Mesenchymal stem cell (in vitro differentiated cells and primary cell): ENCODE results near the gene FTCD.

Source experiments
- DNase-seq: peaks from one replicate; pipeline ENCODE4 v3.0.0-alpha.2; 2013
- H2AFZ ChIP-seq: one replicate; pipeline ENCODE4 v1.6.1; 2013; ENCODE audit warnings: low read depth, mild to moderate bottlenecking, control low read depth, inconsistent platforms, low read length, moderate library complexity
- H2AK5ac ChIP-seq: 2 replicates; pipeline ENCODE4 v1.6.1; 2013; ENCODE audit warnings: low read length, moderate library complexity, mild to moderate bottlenecking, inconsistent platforms; ENCODE audit not compliant: severe bottlenecking
- H2BK120ac ChIP-seq: one replicate; pipeline ENCODE4 v1.6.1; 2013; ENCODE audit warnings: low read depth, mild to moderate bottlenecking, inconsistent platforms, low read length, moderate library complexity
- H2BK12ac ChIP-seq, 2 experiments: one replicate each; pipeline ENCODE4 v1.6.1; 2013; ENCODE audit warnings: inconsistent platforms in 2 of 2, low read length in 2 of 2, mild to moderate bottlenecking in 2 of 2, moderate library complexity in 2 of 2, control low read depth in 1 of 2
- H2BK15ac ChIP-seq: one replicate; pipeline ENCODE4 v1.6.1; 2013; ENCODE audit warnings: mild to moderate bottlenecking, low read depth, inconsistent platforms; ENCODE audit not compliant: poor library complexity, severe bottlenecking
- H2BK5ac ChIP-seq: 2 replicates; pipeline ENCODE4 v1.6.1; 2013; ENCODE audit warnings: low read depth, mild to moderate bottlenecking, low read length, control low read depth, inconsistent platforms; ENCODE audit not compliant: poor library complexity, severe bottlenecking
- H3K14ac ChIP-seq, 2 experiments: one replicate each; pipeline ENCODE4 v1.6.1; 2013; ENCODE audit warnings: inconsistent platforms in 2 of 2, low read length in 2 of 2, control low read depth in 1 of 2, mild to moderate bottlenecking in 1 of 2, moderate library complexity in 1 of 2
- H3K18ac ChIP-seq, 2 experiments: one replicate each; pipeline ENCODE4 v1.6.1; 2013; ENCODE audit warnings: inconsistent platforms in 2 of 2, low read length in 2 of 2, control low read depth in 1 of 2, low read depth in 1 of 2, mild to moderate bottlenecking in 1 of 2
- H3K23ac ChIP-seq, 2 experiments: one replicate each; pipeline ENCODE4 v1.6.1; 2013; ENCODE audit warnings: inconsistent platforms in 2 of 2, low read length in 2 of 2, mild to moderate bottlenecking in 2 of 2, moderate library complexity in 2 of 2, control low read depth in 1 of 2
- H3K27ac ChIP-seq: 2 replicates; pipeline ENCODE4 v1.5.1; 2013; ENCODE audit warnings: mild to moderate bottlenecking, moderate library complexity, low read length, control low read depth, inconsistent platforms; ENCODE audit not compliant: poor library complexity, severe bottlenecking
- H3K27me3 ChIP-seq, 2 experiments: 2 replicates each; pipeline versions ENCODE4 v1.6.1 to v1.7.0; 2013; ENCODE audit warnings: low read length in 2 of 2, mild to moderate bottlenecking in 2 of 2, moderate library complexity in 2 of 2, control low read depth in 1 of 2, inconsistent platforms in 1 of 2; ENCODE audit not compliant: control insufficient read depth in 1 of 2, insufficient read depth in 1 of 2
- H3K36me3 ChIP-seq, 2 experiments: 2 replicates each; pipeline versions ENCODE4 v1.6.1 to v1.7.0; 2013; ENCODE audit warnings: low read length in 2 of 2, control low read depth in 1 of 2, inconsistent platforms in 1 of 2, low read depth in 1 of 2, mild to moderate bottlenecking in 1 of 2; ENCODE audit not compliant: insufficient read depth in 2 of 2, control insufficient read depth in 1 of 2
- H3K4ac ChIP-seq, 2 experiments: one replicate each; pipeline ENCODE4 v1.6.1; 2013; ENCODE audit warnings: inconsistent platforms in 2 of 2, low read length in 2 of 2, mild to moderate bottlenecking in 2 of 2, moderate library complexity in 2 of 2, control low read depth in 1 of 2, low read depth in 1 of 2
- H3K4me1 ChIP-seq: 2 replicates; pipeline ENCODE4 v1.6.1; 2013; ENCODE audit warnings: low read depth, low read length, control low read depth; ENCODE audit not compliant: control insufficient read depth, insufficient read depth
- H3K4me2 ChIP-seq: 2 replicates; pipeline ENCODE4 v1.6.1; 2013; ENCODE audit warnings: low read length, mild to moderate bottlenecking, inconsistent platforms; ENCODE audit not compliant: poor library complexity, severe bottlenecking
- H3K4me3 ChIP-seq, 2 experiments: 2 replicates each; pipeline versions ENCODE4 v1.5.1 to v1.7.0; 2013; ENCODE audit warnings: low read length in 2 of 2, mild to moderate bottlenecking in 2 of 2, control low read depth in 1 of 2, low read depth in 1 of 2; ENCODE audit not compliant: insufficient read depth in 1 of 2
- H3K79me1 ChIP-seq: replicated peaks from 2 replicates; pipeline ENCODE4 v1.6.1; 2013; ENCODE audit warnings: mild to moderate bottlenecking, control low read depth, low read length, inconsistent platforms; ENCODE audit not compliant: poor library complexity, severe bottlenecking
- H3K9ac ChIP-seq: 2 replicates; pipeline ENCODE4 v1.7.0; 2013; ENCODE audit warnings: mild to moderate bottlenecking, low read length, moderate library complexity
- H3K9me3 ChIP-seq: 2 replicates; pipeline ENCODE4 v1.7.0; 2013; ENCODE audit warnings: mild to moderate bottlenecking, low read length; ENCODE audit not compliant: control insufficient read depth
- H4K8ac ChIP-seq: one replicate; pipeline ENCODE4 v1.6.1; 2013; ENCODE audit warnings: inconsistent platforms, mild to moderate bottlenecking, low read length, moderate library complexity
- H4K91ac ChIP-seq: one replicate; pipeline ENCODE4 v1.6.1; 2013; ENCODE audit warnings: mild to moderate bottlenecking, low read length, inconsistent platforms
- WGBS: methylation state at CpG from one replicate; pipeline ENCODE4 v1.1.7; 2013; ENCODE audit warnings: mixed read lengths; 5-methylcytosine and 5-hydroxymethylcytosine counted together

Gene FTCD

GRCh38 chr21:46127239-46128105 lies 27.9 kb downstream of the FTCD start:
- H3K79me1 ChIP-seq, result peaks cover 18% of the 10 kb centered on the region
- H2BK5ac ChIP-seq, result no peak overlapping the region
- no peak overlapping the region for H3K23ac ChIP-seq
- WGBS, result 95% methylated on average over 40 of the region's 40 CpGs
- H4K91ac ChIP-seq, result peak overlapping the region; percentile 19
- H2AFZ ChIP-seq, result no peak overlapping the region
- H3K18ac ChIP-seq, result no peak overlapping the region
- H3K14ac ChIP-seq, result no peak overlapping the region
- H2BK15ac ChIP-seq, result no peak overlapping the region
- H2BK12ac ChIP-seq, result no peak overlapping the region
- H3K9me3 ChIP-seq, result peaks cover 3% of the 10 kb centered on the region
- DNase-seq, result no peak
- no peak overlapping the region for H2AK5ac ChIP-seq
- H4K8ac ChIP-seq, result no peak overlapping the region
- H3K4me3 ChIP-seq, result no peak overlapping the region
- no peaks in the 10 kb centered on the region for H3K27me3 ChIP-seq
- H3K36me3 ChIP-seq, result peaks cover 91 to 97% of the 10 kb centered on the region in 2 experiments
- no peak overlapping the region for H3K4me2 ChIP-seq
- H3K4me1 ChIP-seq, result peaks cover 4% of the 10 kb centered on the region
- no peak overlapping the region for H3K9ac ChIP-seq
- H3K4ac ChIP-seq, result no peak overlapping the region
- H2BK120ac ChIP-seq, result no peak overlapping the region
- H3K27ac ChIP-seq, result no peak overlapping the region

GRCh38 chr21:46126309-46127238 lies 28.8 kb downstream of the FTCD start:
- Histone ChIP-seq H3K9ac (no peak overlapping the region), H4K8ac (no peak overlapping the region), H3K4me1 (peaks cover 11% of the 10 kb centered on the region), H3K9me3 (peaks cover 3% of the 10 kb centered on the region), H4K91ac (no peak overlapping the region), H2AK5ac (no peak overlapping the region), H3K27me3 (no peaks in the 10 kb centered on the region), H2BK120ac (no peak overlapping the region), H2BK12ac (no peak overlapping the region), H3K27ac (no peak overlapping the region), H3K79me1 (peaks cover 22% of the 10 kb centered on the region), H2BK5ac (no peak overlapping the region), H3K4me3 (no peak overlapping the region), H2BK15ac (no peak overlapping the region), H3K23ac (no peak overlapping the region), H2AFZ (no peak overlapping the region), H3K18ac (no peak overlapping the region), H3K4ac (no peak overlapping the region), H3K36me3 (peaks cover 93 to 97% of the 10 kb centered on the region in 2 experiments), H3K4me2 (no peak overlapping the region), H3K14ac (no peak overlapping the region)
- DNase-seq, result no peak
- WGBS, result 97% methylated on average over 32 of the region's 32 CpGs

GRCh38 chr21:46125846-46126301 lies 29.5 kb downstream of the FTCD start:
- H4K8ac ChIP-seq, result no peak overlapping the region
- peaks cover 97 to 98% of the 10 kb centered on the region in 2 experiments for H3K36me3 ChIP-seq
- H2BK120ac ChIP-seq, result no peak overlapping the region
- H3K4ac ChIP-seq, result no peak overlapping the region
- peaks cover 25% of the 10 kb centered on the region for H3K79me1 ChIP-seq
- 95% methylated on average over 44 of the region's 47 CpGs for WGBS
- H3K4me1 ChIP-seq, result peaks cover 14% of the 10 kb centered on the region
- H2BK12ac ChIP-seq, result no peak overlapping the region
- no peak overlapping the region for H3K14ac ChIP-seq
- H2BK5ac ChIP-seq, result no peak overlapping the region
- no peak overlapping the region for H3K4me2 ChIP-seq
- H2BK15ac ChIP-seq, result peak overlapping the region; percentile 7
- no peak overlapping the region for H3K23ac ChIP-seq
- H3K4me3 ChIP-seq, result no peak overlapping the region
- H3K9ac ChIP-seq, result no peak overlapping the region
- H3K9me3 ChIP-seq, result peaks cover 3% of the 10 kb centered on the region
- H3K27me3 ChIP-seq, result no peaks in the 10 kb centered on the region
- H2AK5ac ChIP-seq, result no peak overlapping the region
- no peak overlapping the region for H2AFZ ChIP-seq
- no peak overlapping the region for H3K27ac ChIP-seq
- no peak overlapping the region for H3K18ac ChIP-seq
- no peak overlapping the region for H4K91ac ChIP-seq
- no peak for DNase-seq
